Bronchial epithelial cell (primary cell): ENCODE results near the gene ABCB7. TPM values are rescaled to one million over a fixed set of nuclear protein-coding genes. Genes with fewer than 3 reads are reported as not detected.
"Not testable (repeated sequence)": the region's sequence is repeated elsewhere in the genome, so short reads cannot be mapped to it uniquely, and the experiment has no call there.

Source experiments
- DNase-seq: peaks from one replicate; pipeline ENCODE4 v3.0.0-alpha.2; 2010; ENCODE audit warnings: low read depth
- FAIRE-seq: peaks from 2 replicates; lab custom pipeline; 2011; peaks lifted over from hg19 to GRCh38; lab: Jason Lieb, UNC
- H3K27me3 ChIP-seq: 2 replicates; pipeline ENCODE4 v1.5.1; 2011; ENCODE audit warnings: low read length; ENCODE audit not compliant: control insufficient read depth, insufficient read depth
- H3K36me3 ChIP-seq: 2 replicates; pipeline ENCODE4 v1.5.1; 2011; ENCODE audit warnings: low read length; ENCODE audit not compliant: control insufficient read depth, insufficient read depth
- H3K4me3 ChIP-seq: 2 replicates; pipeline ENCODE4 v1.5.1; 2011; ENCODE audit warnings: mild to moderate bottlenecking, low read depth, low read length, control low read depth
- CTCF ChIP-seq: IDR thresholded peaks from 2 replicates; pipeline ENCODE4 v1.5.1; 2011; ENCODE audit warnings: mild to moderate bottlenecking, moderate library complexity, low read length, control low read depth, inconsistent platforms; ENCODE audit not compliant: insufficient read depth, severe bottlenecking
- total RNA-seq: library from RNA; depleted of rRNA; stranded (reverse); fragments of >200 nt; gene quantifications from 2 replicates; pipeline ENCODE4 v1.2.1, GENCODE V29; 2014

The ABCB7 gene
- total RNA-seq, 1 donor from 2014 or later: 17.4 TPM

DNA sequence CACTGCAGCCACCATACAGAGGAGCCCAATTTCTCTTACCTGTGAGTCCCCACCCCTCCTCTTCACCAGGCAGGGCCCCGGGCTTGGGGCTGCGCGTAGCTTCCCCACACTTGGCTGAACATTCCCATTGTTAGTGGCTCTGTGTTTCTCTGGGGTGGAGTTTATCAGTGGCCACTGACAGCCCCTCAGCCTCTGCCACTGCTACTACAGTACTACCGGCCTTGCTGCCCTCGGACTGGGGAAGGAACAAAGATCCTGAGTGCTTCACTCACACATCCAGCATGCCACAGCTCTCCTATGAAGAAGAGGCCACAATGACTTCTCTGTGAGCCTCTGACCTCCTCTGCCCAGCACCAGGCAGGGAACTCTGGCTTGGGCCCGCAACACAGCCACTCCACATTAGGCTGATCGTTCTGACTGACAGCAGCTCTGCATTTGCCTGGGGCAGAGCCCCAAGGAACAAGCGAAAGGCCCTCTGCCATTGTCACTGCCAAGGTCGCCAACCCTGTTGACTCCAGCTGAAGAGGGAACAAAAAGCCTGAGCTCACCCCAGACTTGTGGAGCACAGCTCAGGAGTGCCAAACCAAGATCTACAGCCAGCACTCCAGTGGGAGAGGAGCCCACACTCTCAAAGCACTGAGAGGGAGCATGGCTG is 24.0 kb downstream of the ABCB7 start:
- H3K36me3 ChIP-seq: no peaks in the 10 kb centered on the region
- no peak for TF ChIP-seq CTCF
- H3K4me3 ChIP-seq: no peak overlapping the region
- H3K27me3 ChIP-seq: no peaks in the 10 kb centered on the region
- no peak for FAIRE-seq
- no peak for DNase-seq

DNA sequence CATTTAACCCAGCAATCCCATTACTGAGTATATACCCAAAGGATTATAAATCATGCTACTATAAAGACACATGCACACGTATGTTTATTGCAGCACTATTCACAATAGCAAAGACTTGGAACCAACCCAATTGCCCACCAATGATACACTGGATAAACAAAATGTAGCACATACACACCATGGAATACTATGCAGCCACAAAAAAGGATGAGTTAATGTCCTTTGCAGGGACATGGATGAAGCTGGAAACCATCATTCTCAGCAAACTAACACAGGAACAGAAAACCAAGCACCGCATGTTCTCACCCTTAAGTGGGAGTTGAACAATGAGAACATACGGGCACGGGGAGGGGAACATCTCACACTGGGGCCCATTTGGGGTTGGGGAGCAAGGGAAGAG is 27.0 kb downstream of the ABCB7 start:
- DNase-seq, FAIRE-seq, H3K27me3 ChIP-seq, H3K36me3 ChIP-seq, H3K4me3 ChIP-seq: not testable (repeated sequence)

DNA sequence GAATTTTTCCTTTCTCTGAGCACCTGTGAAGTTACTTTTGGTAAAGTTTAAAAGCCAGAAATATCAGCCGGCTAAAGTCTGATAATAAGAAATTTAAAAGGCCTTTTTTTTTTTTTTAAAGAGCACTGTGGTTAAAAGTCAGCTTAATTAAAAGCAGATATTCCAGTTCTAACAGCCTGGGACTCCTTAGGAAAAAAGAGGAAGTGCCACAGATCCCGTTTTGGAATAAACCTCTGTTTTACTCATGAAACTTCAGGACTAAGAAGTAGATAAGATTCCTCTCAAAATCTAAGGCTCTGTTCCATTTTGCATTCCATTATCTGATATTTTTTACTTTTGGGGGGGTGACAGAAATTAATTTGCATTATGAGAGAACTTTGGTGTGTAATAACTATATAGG is 37.8 kb downstream of the ABCB7 start:
- DNase-seq (no peak), FAIRE-seq (no peak)
- H3K4me3 ChIP-seq: no peak overlapping the region
- no peak for TF ChIP-seq CTCF
- H3K27me3 ChIP-seq: no peaks in the 10 kb centered on the region
- no peaks in the 10 kb centered on the region for H3K36me3 ChIP-seq

DNA sequence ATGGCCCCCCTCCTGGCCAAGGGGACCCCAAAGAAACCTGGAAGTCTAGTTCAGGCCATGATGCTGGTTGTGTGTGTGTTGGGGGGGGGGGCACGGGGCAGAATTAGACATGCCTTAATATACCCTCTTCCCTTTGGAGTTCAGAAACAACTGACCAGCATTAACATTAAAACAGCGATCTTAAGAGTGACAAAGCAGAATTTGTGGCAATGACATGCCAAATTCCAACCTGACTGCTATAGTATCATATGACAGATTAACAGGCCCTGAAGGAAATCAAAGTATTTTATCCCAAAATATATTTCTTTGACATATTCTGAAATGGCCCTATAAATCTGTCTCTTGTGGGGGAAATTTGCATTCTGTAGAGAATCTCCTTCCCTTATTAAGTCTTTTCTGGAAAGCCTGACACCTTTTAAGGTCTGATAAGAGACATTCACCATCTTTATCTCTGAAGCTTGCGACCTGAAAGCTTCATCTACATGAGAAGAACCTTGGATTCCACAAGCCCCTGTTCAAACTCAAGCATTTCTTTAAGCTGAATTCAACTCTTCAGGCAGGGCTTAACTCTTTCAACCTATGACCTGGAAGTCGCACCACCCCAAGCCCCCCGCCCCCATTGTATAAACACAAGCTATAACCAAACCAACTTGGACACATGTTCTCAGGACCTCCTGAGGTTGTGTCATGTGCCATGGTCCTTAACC is 40.2 kb downstream of the ABCB7 start:
- DNase-seq: no peak
- no peak for FAIRE-seq
- Histone ChIP-seq H3K36me3 (no peaks in the 10 kb centered on the region), H3K4me3 (no peak overlapping the region), H3K27me3 (no peaks in the 10 kb centered on the region)
- TF ChIP-seq CTCF: no peak

- FAIRE-seq (no peak), DNase-seq (no peak)
- no peak for TF ChIP-seq CTCF
- H3K36me3 ChIP-seq: no peaks in the 10 kb centered on the region
- no peak overlapping the region for H3K4me3 ChIP-seq
- H3K27me3 ChIP-seq: no peaks in the 10 kb centered on the region
Observed at GRCh38 chrX:75114638-75115037, 41.4 kb downstream of the ABCB7 start.

GRCh38 chrX:75113664-75114063 is 42.4 kb downstream of the ABCB7 start:
- TF ChIP-seq CTCF: no peak
- Histone ChIP-seq H3K36me3 (no peaks in the 10 kb centered on the region), H3K4me3 (no peak overlapping the region), H3K27me3 (no peaks in the 10 kb centered on the region)
- DNase-seq: no peak
- no peak for FAIRE-seq
